Right lobe of liver (tissue), 6 donors: ENCODE measurements around the gene BANP. TPM values are rescaled to one million over a fixed set of nuclear protein-coding genes. Genes with fewer than 3 reads are reported as not detected.
A peak's percentile ranks its signal among the peaks of the same experiment; 100 is the strongest.

Experiments used
- ATAC-seq, 4 donors: fragments of 200-7000 bp; cut with Tn5 transposase; one replicate each; pipeline ENCODE4 v1.9.1; 2020; ENCODE audit warnings: mild to moderate bottlenecking in 4 of 4, moderate library complexity in 4 of 4
- DNase-seq, 3 donors: peaks; one replicate each; pipeline ENCODE4 v3.0.0-alpha.2; 2020
- H3K27ac ChIP-seq, 3 donors: fragments of 200-600 bp; one replicate each; pipeline ENCODE4 v1.8.0; 2022
- H3K27me3 ChIP-seq, 2 donors: fragments of 200-600 bp; one replicate each; pipeline ENCODE4 v1.8.0; 2022
- H3K36me3 ChIP-seq, 4 donors: fragments of 200-600 bp; sonication (generic) in 1 of 4; one replicate each; pipeline versions ENCODE4 v1.5.1 to v1.8.0; 2017 to 2022; ENCODE audit warnings: control low read depth in 1 of 4
- H3K4me1 ChIP-seq, 4 donors: fragments of 200-600 bp; sonication (generic) in 1 of 4; one replicate each; pipeline versions ENCODE4 v1.5.1 to v1.8.0; 2017 to 2022; ENCODE audit warnings: control low read depth in 1 of 4
- H3K4me3 ChIP-seq, 3 donors: fragments of 200-600 bp; one replicate each; pipeline ENCODE4 v1.8.0; 2022
- H3K9me3 ChIP-seq, 4 donors: fragments of 200-600 bp; sonication (generic) in 1 of 4; one replicate each; pipeline versions ENCODE4 v1.5.1 to v1.8.0; 2017 to 2022; ENCODE audit warnings: control low read depth in 1 of 4
- POLR2A ChIP-seq: fragments of 450-650 bp; IDR thresholded peaks from one replicate; pipeline ENCODE4 v1.6.1; 2017; ENCODE audit warnings: antibody characterized with exemption, mild to moderate bottlenecking
- WGBS: methylation state at CpG from one replicate; pipeline ENCODE4 v1.1.6; 2018; ENCODE audit warnings: low coverage, low lambda C conversion rate; ENCODE audit not compliant: insufficient coverage; ENCODE audit errors: missing lambda C conversion rate; 5-methylcytosine and 5-hydroxymethylcytosine counted together
- intact Hi-C, 2 donors: fragments of 100-400 bp; cut with DNase I; formaldehyde crosslinking; loops; one replicate each; pipeline versions ENCODE4 v1.11.2 to v1.14.1; 2022
- total RNA-seq, 6 experiments: library from RNA; depleted of rRNA in 2 of 6; stranded (reverse); fragments of >200 nt in 2 of 6; fragmentation: NEBNext Ultra II Directional in 3 of 6; extraction: Animal tissue kit (Norgen Biotek cat#: 25700) in 3 of 6; gene quantifications; one replicate each; pipeline versions ENCODE4 v1.1.0 to v1.2.4, GENCODE V29; 2016 to 2023
- TF ChIP-seq, protein P1 (sequence below), 4 donors: fragments of 200-600 bp in 3 of 4; fragments of 450-650 bp in 1 of 4; IDR thresholded peaks; one replicate each; pipeline versions ENCODE4 v1.5.1 to v1.8.0; 2016 to 2022; ENCODE audit warnings: antibody characterized with exemption in 4 of 4, mild to moderate bottlenecking in 2 of 4
- donor health status: DM: no; HTN: yes; CAD: no.
- donor health status: DM: no; HTN: no; CAD: no.
- donor health status: DM: no; HTN: no; CAD: no.
- donor health status: DM: no; HTN: yes; CAD: no.
- donor health status: DM: no; HTN: yes; CAD: no.

Gene BANP
- total RNA-seq, 6 experiments from 2014 or later, result 11.2 to 20.7 (median 18.8) TPM

DNA sequence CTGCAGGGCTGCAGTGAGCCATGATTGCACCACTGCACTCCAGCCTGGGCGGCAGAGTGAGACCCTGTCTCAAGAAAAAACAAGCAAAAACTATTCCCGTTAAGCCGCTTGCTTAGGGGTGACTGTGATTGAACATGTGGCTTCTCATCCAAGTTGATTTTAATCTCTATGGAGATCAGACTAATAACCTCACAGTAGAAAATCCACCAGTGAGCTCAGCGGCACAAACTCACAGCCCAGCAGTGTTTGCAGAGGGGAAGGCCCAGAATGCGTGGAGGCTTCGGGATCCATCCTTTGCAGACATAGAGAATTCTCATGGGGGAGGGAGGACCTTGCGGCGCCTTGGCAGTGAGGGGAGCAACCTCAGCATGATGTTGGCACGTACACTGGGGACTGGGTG, 7.4 kb downstream of the BANP start:
- no peak for TF ChIP-seq POLR2A
- TF ChIP-seq, protein P1, sequence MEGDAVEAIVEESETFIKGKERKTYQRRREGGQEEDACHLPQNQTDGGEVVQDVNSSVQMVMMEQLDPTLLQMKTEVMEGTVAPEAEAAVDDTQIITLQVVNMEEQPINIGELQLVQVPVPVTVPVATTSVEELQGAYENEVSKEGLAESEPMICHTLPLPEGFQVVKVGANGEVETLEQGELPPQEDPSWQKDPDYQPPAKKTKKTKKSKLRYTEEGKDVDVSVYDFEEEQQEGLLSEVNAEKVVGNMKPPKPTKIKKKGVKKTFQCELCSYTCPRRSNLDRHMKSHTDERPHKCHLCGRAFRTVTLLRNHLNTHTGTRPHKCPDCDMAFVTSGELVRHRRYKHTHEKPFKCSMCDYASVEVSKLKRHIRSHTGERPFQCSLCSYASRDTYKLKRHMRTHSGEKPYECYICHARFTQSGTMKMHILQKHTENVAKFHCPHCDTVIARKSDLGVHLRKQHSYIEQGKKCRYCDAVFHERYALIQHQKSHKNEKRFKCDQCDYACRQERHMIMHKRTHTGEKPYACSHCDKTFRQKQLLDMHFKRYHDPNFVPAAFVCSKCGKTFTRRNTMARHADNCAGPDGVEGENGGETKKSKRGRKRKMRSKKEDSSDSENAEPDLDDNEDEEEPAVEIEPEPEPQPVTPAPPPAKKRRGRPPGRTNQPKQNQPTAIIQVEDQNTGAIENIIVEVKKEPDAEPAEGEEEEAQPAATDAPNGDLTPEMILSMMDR (IDR thresholded peaks at IDR 0.05), result no peak
- peaks cover 0 to 19% (median 3%) of the 10 kb centered on the region in 4 donors for H3K4me1 ChIP-seq
- H3K27ac ChIP-seq, result no peak overlapping the region
- no peaks in the 10 kb centered on the region for H3K9me3 ChIP-seq
- intact Hi-C loops, result no loop called here
- ATAC-seq (no peak), DNase-seq (no peak)
- peaks cover 0 to 6% (median 0%) of the 10 kb centered on the region in 4 donors for H3K36me3 ChIP-seq
- 93% methylated on average over 8 of the region's 9 CpGs for WGBS
- H3K27me3 ChIP-seq, result no peaks in the 10 kb centered on the region
- no peak overlapping the region for H3K4me3 ChIP-seq

DNA sequence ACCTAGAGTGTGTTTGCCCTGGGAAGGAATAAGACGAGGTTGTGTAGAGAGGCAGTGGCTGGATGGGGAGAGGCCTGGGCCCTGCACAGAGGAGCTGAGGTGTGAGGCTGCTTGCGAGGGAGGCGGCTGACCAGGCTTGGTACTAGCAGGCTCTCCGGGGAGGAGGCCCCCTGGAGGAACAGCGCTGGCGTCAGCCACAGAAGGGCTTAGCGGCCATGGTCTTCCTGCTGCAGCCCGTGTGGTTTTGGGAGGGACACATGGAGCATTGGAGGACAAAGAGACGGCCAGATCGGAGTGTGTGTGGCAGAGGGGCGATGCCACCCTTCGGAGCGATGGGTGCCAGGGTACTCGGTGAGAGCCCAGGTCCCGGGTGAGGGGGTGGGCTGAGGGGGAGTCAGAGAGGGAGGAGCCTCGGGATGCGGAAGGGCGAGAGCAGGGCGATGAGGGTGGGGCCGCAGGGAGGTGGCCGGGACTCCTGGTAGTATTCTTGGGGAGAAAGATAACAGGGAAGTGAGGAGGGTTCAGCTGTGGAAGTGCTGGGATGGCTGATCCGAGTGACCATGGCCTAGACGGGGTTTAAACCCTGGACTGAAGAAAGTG, 8.3 kb downstream of the BANP start:
- DNase-seq, result no peak
- intact Hi-C loops, result no loop called here
- Histone ChIP-seq H3K27me3 (no peaks in the 10 kb centered on the region), H3K4me1 (peaks cover 0 to 15% (median 3%) of the 10 kb centered on the region in 4 donors), H3K4me3 (no peak overlapping the region), H3K9me3 (no peaks in the 10 kb centered on the region), H3K36me3 (peaks cover 0 to 6% (median 0%) of the 10 kb centered on the region in 4 donors), H3K27ac (no peak overlapping the region)
- TF ChIP-seq, protein P1 (IDR thresholded peaks at IDR 0.05), result no peak
- TF ChIP-seq POLR2A, result no peak
- 74% methylated on average over 18 of the region's 23 CpGs for WGBS
- ATAC-seq, result peak in 1 of 4 donors; percentile 30

DNA sequence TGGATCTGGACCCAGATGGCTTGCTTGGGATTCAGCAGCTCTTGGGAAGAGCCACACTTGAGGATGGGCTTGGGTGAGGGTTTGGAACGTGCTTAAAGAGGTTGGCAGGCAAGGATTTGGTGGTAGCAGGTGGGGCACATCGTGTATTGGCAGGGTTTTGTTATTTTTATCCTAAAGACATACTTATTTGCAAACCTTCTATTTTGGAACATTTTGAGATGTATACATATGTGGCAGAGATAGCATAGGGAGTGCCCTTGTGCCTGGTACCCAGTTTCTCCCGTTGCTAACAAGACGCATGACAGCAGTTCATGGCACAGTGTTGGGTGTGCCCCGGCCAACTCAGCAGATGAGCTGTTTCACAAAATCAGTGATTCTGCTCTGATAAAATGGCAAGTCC, 9.1 kb downstream of the BANP start:
- no peak for DNase-seq
- H3K4me3 ChIP-seq, result no peak overlapping the region
- ATAC-seq, result no peak
- no peaks in the 10 kb centered on the region for H3K9me3 ChIP-seq
- no peak for TF ChIP-seq POLR2A
- TF ChIP-seq, protein P1 (IDR thresholded peaks at IDR 0.05), result no peak
- H3K27ac ChIP-seq, result no peak overlapping the region
- H3K36me3 ChIP-seq, result peaks cover 0 to 6% (median 0%) of the 10 kb centered on the region in 4 donors
- WGBS, result 89% methylated on average over 5 of the region's 5 CpGs
- peaks cover 0 to 7% (median 0%) of the 10 kb centered on the region in 4 donors for H3K4me1 ChIP-seq
- no peaks in the 10 kb centered on the region for H3K27me3 ChIP-seq
- intact Hi-C loops, result no loop called here

DNA sequence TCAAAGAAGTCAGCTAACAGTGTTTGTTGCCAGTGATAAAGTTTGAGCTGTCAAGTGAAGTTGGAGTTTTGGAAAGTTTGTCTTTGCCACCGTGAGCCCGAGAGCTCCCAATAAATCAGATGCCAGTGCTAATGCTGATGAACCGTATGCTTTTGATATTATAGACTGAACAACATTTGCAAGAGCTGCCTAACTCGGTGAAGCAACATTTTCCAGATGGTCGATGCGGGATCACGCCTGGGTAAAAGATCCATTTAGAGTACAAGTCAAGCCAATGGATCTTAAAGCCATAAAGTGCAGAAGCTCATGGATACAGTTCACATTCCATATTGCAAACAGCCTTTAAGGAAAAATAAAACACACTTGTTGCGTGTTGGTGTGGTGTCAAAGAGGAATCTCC, 9.6 kb downstream of the BANP start:
- no peak overlapping the region for H3K4me3 ChIP-seq
- no peaks in the 10 kb centered on the region for H3K9me3 ChIP-seq
- no peaks in the 10 kb centered on the region for H3K27me3 ChIP-seq
- ATAC-seq, result no peak
- DNase-seq, result no peak
- H3K4me1 ChIP-seq, result peaks cover 0 to 4% (median 1%) of the 10 kb centered on the region in 4 donors
- 83% methylated on average over 7 of the region's 8 CpGs for WGBS
- peaks cover 0 to 6% (median 0%) of the 10 kb centered on the region in 4 donors for H3K36me3 ChIP-seq
- no peak overlapping the region for H3K27ac ChIP-seq
- intact Hi-C loops, result no loop called here
- TF ChIP-seq POLR2A, result no peak
- TF ChIP-seq, protein P1 (IDR thresholded peaks at IDR 0.05), result no peak
